Measurements from ENCODE around the gene ATAD1.
"Not testable (repeated sequence)": the region's sequence is repeated elsewhere in the genome, so short reads cannot be mapped to it uniquely, and the experiment has no call there.

The ATAD1 gene

GRCh38 chr10:87846023-87846422 lies 28.0 kb upstream of the ATAD1 start:
- DNase-seq, result no peak

DNA sequence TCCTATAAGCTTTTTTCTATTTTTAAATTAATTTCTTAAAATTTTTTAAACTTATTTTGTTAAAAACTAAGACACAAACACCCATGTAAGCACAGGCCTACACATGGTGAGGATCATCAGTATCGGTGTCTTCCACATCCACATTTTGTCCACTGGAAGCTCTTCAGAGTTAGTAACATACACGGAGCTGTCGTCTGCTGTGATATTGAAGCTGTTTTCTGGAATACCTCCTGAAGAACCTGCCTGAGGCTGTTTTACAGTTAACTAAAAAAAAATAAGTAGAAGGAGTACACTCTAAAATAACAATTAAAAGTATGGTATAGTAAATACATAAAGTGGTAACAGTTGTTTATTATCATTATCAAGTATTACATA lies 27.6 kb upstream of the ATAD1 start:
- DNase-seq, result no peak

- DNase-seq, result no peak
Measured at GRCh38 chr10:87844837-87845623, 27.0 kb upstream of the ATAD1 start.

DNA sequence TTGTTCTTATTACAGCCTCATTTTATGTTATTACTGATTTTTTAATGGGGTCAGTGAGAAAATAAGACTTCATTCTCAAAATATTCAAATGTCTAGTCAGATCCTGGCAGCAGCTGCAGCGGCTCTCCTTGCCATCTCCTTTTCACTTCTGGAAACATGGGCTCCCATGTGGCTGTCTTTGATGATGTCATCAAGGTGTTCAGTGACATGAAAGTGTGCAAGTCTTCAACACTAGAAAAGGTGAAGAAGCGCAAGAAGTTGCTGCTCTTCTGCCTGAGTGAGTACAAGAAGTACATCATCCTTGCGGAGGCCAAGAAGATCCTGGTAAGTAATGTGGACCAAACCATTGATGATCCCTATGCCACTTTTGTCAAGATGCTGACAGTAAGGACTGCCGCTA lies 25.7 kb upstream of the ATAD1 start:
- no peak for DNase-seq

GRCh38 chr10:87842776-87843497 lies 24.9 kb upstream of the ATAD1 start:
- DNase-seq, result no peak

DNA sequence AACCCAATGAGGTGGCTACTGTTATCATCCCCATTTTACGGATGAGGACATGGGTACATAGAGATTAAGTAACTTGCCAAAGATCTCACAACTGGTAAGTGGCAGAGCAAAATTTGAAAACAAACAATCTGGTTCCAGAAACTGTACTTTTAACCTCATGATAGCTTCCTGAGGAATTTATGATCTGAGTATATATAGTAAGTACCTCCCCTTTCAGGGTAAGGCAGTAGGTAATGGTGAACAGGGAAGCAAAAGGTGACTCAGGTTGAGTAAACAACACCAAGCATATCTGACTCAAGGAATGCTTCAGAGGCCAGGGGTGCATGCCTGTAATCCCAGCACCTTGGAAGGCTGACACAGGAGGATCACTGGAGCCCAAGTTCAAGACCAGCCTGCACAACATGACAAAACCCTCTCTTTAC lies 24.2 kb upstream of the ATAD1 start:
- no peak for DNase-seq

DNA sequence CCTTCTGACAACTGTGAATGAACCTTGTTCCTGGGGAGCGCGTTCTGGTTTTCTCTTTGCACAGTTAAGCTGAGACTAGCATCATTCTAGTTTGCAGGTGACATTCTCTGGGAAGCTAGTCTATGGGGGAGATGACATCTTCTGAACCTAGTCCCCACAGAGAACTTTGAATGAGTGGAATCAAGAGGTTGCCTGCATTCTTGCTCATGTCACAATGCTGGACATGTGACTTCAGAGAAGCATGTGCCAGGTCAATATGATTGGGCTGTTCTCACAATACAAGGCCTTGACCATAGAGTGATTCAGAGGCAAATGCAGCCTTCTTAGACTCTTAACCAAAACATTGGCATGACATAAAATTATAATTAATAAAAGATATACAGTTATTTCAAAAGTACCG lies 23.2 kb upstream of the ATAD1 start:
- no peak for DNase-seq

- DNase-seq, result no peak
Measured at GRCh38 chr10:87838650-87839049, 20.6 kb upstream of the ATAD1 start.

DNA sequence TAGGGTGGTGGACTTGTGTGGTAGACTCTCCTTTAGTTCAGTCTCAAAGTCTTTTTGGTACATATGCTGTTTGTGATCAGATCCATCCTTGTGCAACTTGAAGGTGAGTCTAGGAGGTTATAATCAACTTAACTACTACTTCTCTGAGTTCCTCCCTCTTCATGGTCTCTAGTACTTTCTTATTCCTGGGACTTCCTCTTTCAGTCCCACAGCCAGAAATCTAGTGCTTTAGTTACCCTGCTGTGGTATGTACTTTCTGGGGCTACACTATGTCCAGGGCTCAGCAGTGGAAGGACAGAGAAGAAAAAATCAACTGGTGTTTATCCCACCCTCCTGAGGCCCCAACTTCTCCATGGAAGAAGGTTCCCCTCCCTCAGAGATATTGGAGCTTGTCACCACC lies 19.4 kb upstream of the ATAD1 start:
- DNase-seq, result no peak

GRCh38 chr10:87836098-87836497 lies 18.1 kb upstream of the ATAD1 start:
- no peak for DNase-seq

- no peak for DNase-seq
Measured at GRCh38 chr10:87829986-87830729, 12.1 kb upstream of the ATAD1 start.

DNA sequence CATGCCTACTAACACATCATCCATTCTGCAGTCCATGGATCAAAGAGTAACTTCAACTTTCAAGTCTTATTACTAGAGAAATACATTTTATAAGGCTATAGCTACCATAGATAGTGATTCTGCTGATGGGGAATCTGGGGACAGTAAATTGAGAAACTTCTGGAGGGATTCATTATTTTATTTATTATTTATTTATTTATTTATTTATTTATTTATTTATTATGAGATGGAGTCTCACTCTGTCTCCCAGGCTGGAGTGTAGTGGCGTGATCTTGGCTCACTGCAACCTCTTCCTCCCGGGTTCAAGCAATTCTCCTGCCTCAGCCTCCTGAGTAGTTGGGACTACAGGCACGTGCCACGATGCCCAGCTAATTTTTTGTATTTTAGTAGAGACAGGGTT lies 11.0 kb upstream of the ATAD1 start:
- not testable (repeated sequence) for DNase-seq

DNA sequence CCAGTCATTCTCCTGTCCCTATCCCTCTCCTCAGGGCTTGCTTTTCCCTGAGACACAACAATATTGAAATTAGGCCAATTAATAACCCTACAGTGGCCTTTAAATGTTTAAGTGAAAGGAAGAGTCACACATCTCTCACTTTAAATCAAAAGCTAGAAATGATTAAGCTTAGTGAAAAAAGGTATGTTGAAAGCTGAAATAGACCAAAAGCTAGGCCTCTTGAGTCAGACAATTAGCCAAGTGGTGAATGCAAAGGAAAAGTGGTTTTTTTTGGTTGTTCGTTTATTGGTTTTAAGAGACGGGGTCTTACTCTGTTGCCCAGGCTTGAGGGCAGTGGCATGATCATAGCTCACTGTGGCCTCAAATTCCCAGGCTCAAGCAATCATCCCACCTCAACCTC lies 9.7 kb upstream of the ATAD1 start:
- DNase-seq, result no peak

- no peak for DNase-seq
Measured at GRCh38 chr10:87826653-87827052, 8.6 kb upstream of the ATAD1 start.

GRCh38 chr10:87819289-87819585 lies 1.2 kb upstream of the ATAD1 start:
- no peak for DNase-seq

GRCh38 chr10:87818505-87819288 lies 671 bp upstream of the ATAD1 start:
- peak; percentile 55 to 75 for DNase-seq

GRCh38 chr10:87816898-87817608 lies 973 bp downstream of the ATAD1 start:
- DNase-seq, result no peak

GRCh38 chr10:87816163-87816897 lies 1.7 kb downstream of the ATAD1 start:
- DNase-seq, result no peak

GRCh38 chr10:87804939-87805569 lies 13.0 kb downstream of the ATAD1 start:
- DNase-seq, result no peak

DNA sequence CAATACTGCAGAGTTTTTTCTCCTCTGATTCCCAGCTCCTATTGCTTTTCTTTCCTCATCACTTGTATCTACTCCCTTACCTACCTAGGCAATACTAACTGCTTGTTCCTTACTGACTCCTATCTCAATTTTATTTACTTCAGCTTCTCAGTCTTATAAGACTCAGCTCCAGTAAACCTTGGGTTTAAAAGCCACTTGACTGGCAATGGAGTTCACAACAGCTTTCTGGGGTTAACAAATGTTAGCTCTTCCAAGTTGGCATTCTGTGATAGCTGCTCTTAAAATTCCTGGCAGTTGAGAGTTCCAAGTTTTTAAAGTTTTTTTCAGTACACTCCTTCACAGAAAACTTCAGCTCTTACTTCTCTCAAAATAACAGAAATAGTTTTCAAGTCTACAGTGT lies 14.2 kb downstream of the ATAD1 start:
- no peak for DNase-seq

GRCh38 chr10:87803328-87803727 lies 14.7 kb downstream of the ATAD1 start:
- DNase-seq, result no peak
